Heart left ventricle (tissue), 13 donors: Measurements from ENCODE around the gene CUX1.

ENCODE experiments used
- POLR2A ChIP-seq, 2 donors: fragments of 450-650 bp; IDR thresholded peaks; one replicate each; pipeline ENCODE4 v1.6.1; 2017; ENCODE audit warnings: antibody characterized with exemption in 2 of 2, mild to moderate bottlenecking in 2 of 2, moderate library complexity in 2 of 2
- TF ChIP-seq, protein P1 (sequence below), 12 donors: fragments of 200-600 bp; sonication (generic) in 4 of 12; IDR thresholded peaks; one replicate each; pipeline versions ENCODE4 v1.5.0 to v1.8.0; 2018 to 2022; ENCODE audit warnings: antibody characterized with exemption in 12 of 12, mild to moderate bottlenecking in 5 of 12
- donor health status: ischemic (EF 13 %, LVEDD 7.1; RV severe dilation, severe dysfunction).
- donor health status: DM: no; HTN: yes; CAD: no.
- donor health status: DM: no; HTN: no; CAD: no.
- donor health status: ischemic (EF 25% LVEDD 6.9; RV normal size, moderate dysfunction).
- donor health status: ischemic (EF 25% LVEDD 5.7; RV mildly dilated, moderate dysfunction).
- donor health status: ischemic (EF 35%, LVEDD 5.7; RV mildly dilated, moderate dysfunction).
- donor health status: nonischemic (EF 11% LVEDD 7.7; RV severe dilation, severe dysfunction).
- donor health status: DM: yes; HTN: yes; CAD: no.
- donor health status: PGD.
- donor health status: ischemic (EF 29% LVEDD 5.4; RV normal size, mild dysfunction).
- donor health status: nonischemic (EF 23%, LVEDD 6.1; RV moderate dilation, normal function).

DNA sequence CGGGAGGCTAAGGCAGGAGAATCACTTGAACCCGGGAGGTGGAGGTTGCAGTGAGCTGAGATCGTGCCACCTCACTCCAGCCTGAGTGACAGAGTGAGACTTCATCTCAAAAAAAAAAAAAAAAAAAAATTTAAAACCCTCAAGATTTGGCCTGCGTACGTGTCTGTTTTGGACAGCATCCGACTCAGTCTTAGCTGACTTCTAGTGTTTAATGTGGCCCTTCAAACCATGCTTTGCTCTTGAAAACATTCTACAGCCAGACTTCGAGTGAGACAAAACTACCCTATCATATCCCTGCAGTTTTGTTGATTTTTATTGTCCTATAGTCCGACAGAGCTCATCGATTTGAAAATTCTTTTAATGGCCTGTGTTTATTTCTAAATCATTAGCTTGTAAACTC is 242.1 kb downstream of the CUX1 start:
- TF ChIP-seq, protein P1, sequence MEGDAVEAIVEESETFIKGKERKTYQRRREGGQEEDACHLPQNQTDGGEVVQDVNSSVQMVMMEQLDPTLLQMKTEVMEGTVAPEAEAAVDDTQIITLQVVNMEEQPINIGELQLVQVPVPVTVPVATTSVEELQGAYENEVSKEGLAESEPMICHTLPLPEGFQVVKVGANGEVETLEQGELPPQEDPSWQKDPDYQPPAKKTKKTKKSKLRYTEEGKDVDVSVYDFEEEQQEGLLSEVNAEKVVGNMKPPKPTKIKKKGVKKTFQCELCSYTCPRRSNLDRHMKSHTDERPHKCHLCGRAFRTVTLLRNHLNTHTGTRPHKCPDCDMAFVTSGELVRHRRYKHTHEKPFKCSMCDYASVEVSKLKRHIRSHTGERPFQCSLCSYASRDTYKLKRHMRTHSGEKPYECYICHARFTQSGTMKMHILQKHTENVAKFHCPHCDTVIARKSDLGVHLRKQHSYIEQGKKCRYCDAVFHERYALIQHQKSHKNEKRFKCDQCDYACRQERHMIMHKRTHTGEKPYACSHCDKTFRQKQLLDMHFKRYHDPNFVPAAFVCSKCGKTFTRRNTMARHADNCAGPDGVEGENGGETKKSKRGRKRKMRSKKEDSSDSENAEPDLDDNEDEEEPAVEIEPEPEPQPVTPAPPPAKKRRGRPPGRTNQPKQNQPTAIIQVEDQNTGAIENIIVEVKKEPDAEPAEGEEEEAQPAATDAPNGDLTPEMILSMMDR (IDR thresholded peaks at IDR 0.05) = no peak
- TF ChIP-seq POLR2A (IDR thresholded peaks at IDR 0.05) = no peak
